HEK293 (cell line): Measurements from ENCODE around the gene ELAVL3.
A peak's percentile ranks its signal among the peaks of the same experiment; 100 is the strongest.

Experiments
- CTCF ChIA-PET: fragments of 350-600 bp; formaldehyde crosslinking; extraction: SDS; loops from one replicate; lab custom pipeline; 2021; ENCODE audit warnings: antibody characterized with exemption; lab: Yijun Ruan, JAX
- POLR2A ChIA-PET: fragments of 300-600 bp; formaldehyde crosslinking; extraction: SDS; loops from one replicate; lab custom pipeline; 2020; ENCODE audit warnings: antibody characterized with exemption, inconsistent platforms; lab: Yijun Ruan, JAX
- H3K27ac ChIP-seq: fragments of 200-500 bp; sonication (Bioruptor generic); 2 replicates; pipeline ENCODE4 v1.5.1; 2014; ENCODE audit warnings: low read depth, low read length, control low read depth, inconsistent platforms; ENCODE audit errors: extremely low read depth
- H3K36me3 ChIP-seq, 2 experiments: fragments of 200-500 bp in 1 of 2; sonication (Bioruptor generic) in 1 of 2; 1 replicate in 1 of 2; 2 replicates in 1 of 2; pipeline ENCODE4 v1.5.1; 2014 to 2017; ENCODE audit warnings: inconsistent platforms in 2 of 2, low read length in 2 of 2; ENCODE audit not compliant: control insufficient read depth in 2 of 2, insufficient read depth in 1 of 2
- H3K4me1 ChIP-seq: fragments of 200-500 bp; sonication (Bioruptor generic); 2 replicates; pipeline ENCODE4 v1.5.1; 2014; ENCODE audit warnings: mild to moderate bottlenecking, low read length, inconsistent platforms; ENCODE audit not compliant: control insufficient read depth, insufficient read depth
- H3K4me3 ChIP-seq: 2 replicates; pipeline ENCODE4 v1.5.1; 2011; ENCODE audit warnings: low read depth, mild to moderate bottlenecking, control low read depth, low read length, moderate library complexity
- H3K9me3 ChIP-seq: fragments of 200-500 bp; sonication (Bioruptor generic); 2 replicates; pipeline ENCODE4 v1.5.1; 2014; ENCODE audit warnings: low read depth, low read length, inconsistent platforms; ENCODE audit not compliant: control insufficient read depth, insufficient read depth
- IKZF3 ChIP-seq: fragments of 450-650 bp; IDR thresholded peaks from 2 replicates; pipeline ENCODE4 v1.5.0; 2018; ENCODE audit warnings: missing biosample characterization, mild to moderate bottlenecking, missing genetic modification characterization, moderate library complexity
- PATZ1 ChIP-seq: fragments of 450-650 bp; formaldehyde crosslinking; IDR thresholded peaks from 2 replicates; pipeline ENCODE4 v1.5.1; 2016; ENCODE audit warnings: missing biosample characterization, missing genetic modification characterization
- PBX3 ChIP-seq: sonication (generic); formaldehyde crosslinking; IDR thresholded peaks from 2 replicates; pipeline ENCODE4 v1.8.1; 2022; ENCODE audit warnings: mild to moderate bottlenecking, moderate library complexity, missing genetic modification reagents
- PRDM1 ChIP-seq: fragments of 450-650 bp; formaldehyde crosslinking; IDR thresholded peaks from 2 replicates; pipeline ENCODE4; 2016; ENCODE audit warnings: missing biosample characterization, missing genetic modification characterization
- RBAK ChIP-seq: fragments of 450-650 bp; formaldehyde crosslinking; IDR thresholded peaks from 2 replicates; pipeline ENCODE4 v1.5.1; 2016; ENCODE audit warnings: missing biosample characterization, missing genetic modification characterization
- SP2 ChIP-seq: fragments of 450-650 bp; formaldehyde crosslinking; IDR thresholded peaks from 2 replicates; pipeline ENCODE4 v1.5.1; 2016; ENCODE audit warnings: missing biosample characterization, missing genetic modification characterization
- SP3 ChIP-seq: fragments of 450-650 bp; formaldehyde crosslinking; IDR thresholded peaks from 2 replicates; pipeline ENCODE4 v1.5.1; 2016; ENCODE audit warnings: missing biosample characterization, missing genetic modification characterization
- WT1 ChIP-seq: fragments of 450-650 bp; formaldehyde crosslinking; IDR thresholded peaks from 2 replicates; pipeline ENCODE4 v1.5.1; 2016; ENCODE audit warnings: missing biosample characterization, missing genetic modification characterization
- ZBTB1 ChIP-seq: fragments of 450-650 bp; formaldehyde crosslinking; IDR thresholded peaks from 2 replicates; pipeline ENCODE4 v1.5.1; 2016; ENCODE audit warnings: missing biosample characterization, missing genetic modification characterization
- ZNF157 ChIP-seq: fragments of 450-650 bp; formaldehyde crosslinking; IDR thresholded peaks from 2 replicates; pipeline ENCODE4 v1.5.1; 2016; ENCODE audit warnings: missing biosample characterization, missing genetic modification characterization
- ZNF324 ChIP-seq: fragments of 450-650 bp; formaldehyde crosslinking; IDR thresholded peaks from 2 replicates; pipeline ENCODE4 v1.5.1; 2016; ENCODE audit warnings: missing biosample characterization, missing genetic modification characterization
- ZNF391 ChIP-seq: fragments of 450-650 bp; formaldehyde crosslinking; IDR thresholded peaks from 2 replicates; pipeline ENCODE4 v1.5.1; 2016; ENCODE audit warnings: low read depth, missing biosample characterization, missing genetic modification characterization, borderline replicate concordance
- ZNF830 ChIP-seq: fragments of 450-650 bp; IDR thresholded peaks from 2 replicates; pipeline ENCODE4 v1.5.0; 2018; ENCODE audit warnings: missing biosample characterization, missing genetic modification characterization, low read depth, mild to moderate bottlenecking, moderate library complexity
- ZSCAN16 ChIP-seq: fragments of 450-650 bp; formaldehyde crosslinking; IDR thresholded peaks from 2 replicates; pipeline ENCODE4 v1.5.1; 2016; ENCODE audit warnings: missing biosample characterization, missing genetic modification characterization
- TF ChIP-seq, protein P1 (sequence below): fragments of 450-650 bp; formaldehyde crosslinking; IDR thresholded peaks from 2 replicates; pipeline ENCODE4 v1.5.1; 2016; ENCODE audit warnings: missing biosample characterization, missing genetic modification characterization
- TF ChIP-seq, protein P2 (sequence below): fragments of 450-650 bp; formaldehyde crosslinking; IDR thresholded peaks from 2 replicates; pipeline ENCODE4 v1.5.1; 2016; ENCODE audit warnings: missing biosample characterization, missing genetic modification characterization, low read depth

Gene ELAVL3

GRCh38 chr19:11425719-11426457 is 55.0 kb downstream of the ELAVL3 start (continued):
- TF ChIP-seq PATZ1 (tag by site-specific recombination) (peak; percentile 43; the same call in 1 of the 2 replicates), PBX3 (CRISPR knock-in tag) (no peak), SP3 (tag by site-specific recombination) (0 out of 2 replicates have a peak, but pooled peaks have one; percentile 31), ZNF324 (tag by site-specific recombination) (no peak), SP2 (tag by site-specific recombination) (0 out of 2 replicates have a peak, but pooled peaks have one; percentile 25), ZNF391 (tag by site-specific recombination) (no peak), RBAK (tag by site-specific recombination) (no peak), WT1 (tag by site-specific recombination) (no peak), ZNF830 (tag by site-specific recombination) (no peak), ZBTB1 (tag by site-specific recombination) (no peak), IKZF3 (tag by site-specific recombination) (no peak), ZSCAN16 (tag by site-specific recombination) (no peak), PRDM1 (no peak)
- TF ChIP-seq, protein P1, sequence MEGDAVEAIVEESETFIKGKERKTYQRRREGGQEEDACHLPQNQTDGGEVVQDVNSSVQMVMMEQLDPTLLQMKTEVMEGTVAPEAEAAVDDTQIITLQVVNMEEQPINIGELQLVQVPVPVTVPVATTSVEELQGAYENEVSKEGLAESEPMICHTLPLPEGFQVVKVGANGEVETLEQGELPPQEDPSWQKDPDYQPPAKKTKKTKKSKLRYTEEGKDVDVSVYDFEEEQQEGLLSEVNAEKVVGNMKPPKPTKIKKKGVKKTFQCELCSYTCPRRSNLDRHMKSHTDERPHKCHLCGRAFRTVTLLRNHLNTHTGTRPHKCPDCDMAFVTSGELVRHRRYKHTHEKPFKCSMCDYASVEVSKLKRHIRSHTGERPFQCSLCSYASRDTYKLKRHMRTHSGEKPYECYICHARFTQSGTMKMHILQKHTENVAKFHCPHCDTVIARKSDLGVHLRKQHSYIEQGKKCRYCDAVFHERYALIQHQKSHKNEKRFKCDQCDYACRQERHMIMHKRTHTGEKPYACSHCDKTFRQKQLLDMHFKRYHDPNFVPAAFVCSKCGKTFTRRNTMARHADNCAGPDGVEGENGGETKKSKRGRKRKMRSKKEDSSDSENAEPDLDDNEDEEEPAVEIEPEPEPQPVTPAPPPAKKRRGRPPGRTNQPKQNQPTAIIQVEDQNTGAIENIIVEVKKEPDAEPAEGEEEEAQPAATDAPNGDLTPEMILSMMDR (tag by site-specific recombination), result no peak
- TF ChIP-seq, protein P2, sequence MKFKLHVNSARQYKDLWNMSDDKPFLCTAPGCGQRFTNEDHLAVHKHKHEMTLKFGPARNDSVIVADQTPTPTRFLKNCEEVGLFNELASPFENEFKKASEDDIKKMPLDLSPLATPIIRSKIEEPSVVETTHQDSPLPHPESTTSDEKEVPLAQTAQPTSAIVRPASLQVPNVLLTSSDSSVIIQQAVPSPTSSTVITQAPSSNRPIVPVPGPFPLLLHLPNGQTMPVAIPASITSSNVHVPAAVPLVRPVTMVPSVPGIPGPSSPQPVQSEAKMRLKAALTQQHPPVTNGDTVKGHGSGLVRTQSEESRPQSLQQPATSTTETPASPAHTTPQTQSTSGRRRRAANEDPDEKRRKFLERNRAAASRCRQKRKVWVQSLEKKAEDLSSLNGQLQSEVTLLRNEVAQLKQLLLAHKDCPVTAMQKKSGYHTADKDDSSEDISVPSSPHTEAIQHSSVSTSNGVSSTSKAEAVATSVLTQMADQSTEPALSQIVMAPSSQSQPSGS (tag by site-specific recombination), result no peak

- H3K4me1 ChIP-seq, result no peaks in the 10 kb centered on the region
- TF ChIP-seq ZNF157 (tag by site-specific recombination), result no peak
- POLR2A ChIA-PET, result no interaction called here
- CTCF ChIA-PET, result interaction anchor here (0.6 to 1.4 kb wide), 3 partner anchors 11 to 302 kb away, joined by 3 to 5 read pairs (median 3); partner anchors contain the start of genes ODAD3 and PRKCSH
- no peak overlapping the region for H3K4me3 ChIP-seq
- H3K36me3 ChIP-seq, result no peaks in the 10 kb centered on the region
- no peaks in the 10 kb centered on the region for H3K9me3 ChIP-seq
- no peak overlapping the region for H3K27ac ChIP-seq
Measured at GRCh38 chr19:11423791-11424181, 57.1 kb downstream of the ELAVL3 start.
